HepG2 (cell line): ENCODE data around the gene ENPP4. TPM values are rescaled to one million over a fixed set of nuclear protein-coding genes. Genes with fewer than 3 reads are reported as not detected.

Experiments used
- ATAC-seq: fragments of 200-7000 bp; cut with Tn5 transposase; 3 replicates; pipeline ENCODE4 v1.9.1; 2020; ENCODE audit warnings: mild to moderate bottlenecking, moderate library complexity
- BruUV-seq: library from RNA; stranded (reverse); fragments of 400-500 nt; replicated peaks from 2 replicates; lab custom pipeline; 2021; lab: Mats Ljungman, UMichigan
- CTCF ChIA-PET: fragments of 300-600 bp; formaldehyde crosslinking; extraction: SDS; loops from one replicate; lab custom pipeline; 2021; ENCODE audit warnings: low total read pairs, inconsistent platforms, low intra/inter-chr PET ratio; lab: Yijun Ruan, JAX
- POLR2A ChIA-PET: fragments of 350-600 bp; sonication (Branson Sonifier 250); formaldehyde crosslinking; loops from one replicate; lab custom pipeline; 2020; ENCODE audit warnings: antibody characterized with exemption, inconsistent platforms; lab: Yijun Ruan, JAX
- DNase-seq: peaks from one replicate; pipeline ENCODE4 v3.0.0-alpha.2; 2015; ENCODE audit warnings: low spot score
- FAIRE-seq: peaks from 3 replicates; lab custom pipeline; 2011; peaks lifted over from hg19 to GRCh38; lab: Jason Lieb, UNC
- H2AFZ ChIP-seq: one replicate; pipeline ENCODE4 v1.6.1; 2011; ENCODE audit warnings: low read length, inconsistent platforms
- H3K27ac ChIP-seq: fragments of 300-600 bp; 3 replicates; pipeline ENCODE4 v1.8.0; 2011; ENCODE audit warnings: mixed run types, mild to moderate bottlenecking, mixed read lengths, low read length, inconsistent platforms; ENCODE audit not compliant: insufficient read depth; ENCODE audit errors: extremely low read length
- H3K27me3 ChIP-seq, 2 experiments: fragments of 200-600 bp in 1 of 2; 2 replicates in 1 of 2; 3 replicates in 1 of 2; pipeline versions ENCODE4 v1.6.0 to v1.8.0; 2011; ENCODE audit warnings: low read length in 2 of 2, mild to moderate bottlenecking in 2 of 2, moderate library complexity in 2 of 2, inconsistent platforms in 1 of 2; ENCODE audit not compliant: insufficient read depth in 2 of 2, control insufficient read depth in 1 of 2
- H3K36me3 ChIP-seq, 2 experiments: fragments of 200-600 bp in 1 of 2; replicated peaks in 1 of 2; 2 replicates in 1 of 2; 3 replicates in 1 of 2; pipeline versions ENCODE4 v1.5.1 to v1.8.0; 2011; ENCODE audit warnings: low read length in 2 of 2, inconsistent platforms in 1 of 2; ENCODE audit not compliant: insufficient read depth in 2 of 2, control insufficient read depth in 1 of 2
- H3K4me1 ChIP-seq: 2 replicates; pipeline ENCODE4 v1.5.1; 2012; ENCODE audit warnings: low read length, inconsistent platforms; ENCODE audit not compliant: insufficient read depth
- H3K4me2 ChIP-seq: 2 replicates; pipeline ENCODE4 v1.6.0; 2011; ENCODE audit warnings: low read depth, low read length, inconsistent platforms
- H3K4me3 ChIP-seq, 3 experiments: fragments of 200-600 bp in 1 of 3; sonication (generic), shearing (Covaris generic) in 1 of 3; replicated peaks in 1 of 3; 2 replicates each; pipeline ENCODE4 v1.5.1; 2011 to 2016; ENCODE audit warnings: low read length in 3 of 3, inconsistent platforms in 2 of 3, low read depth in 2 of 3, mild to moderate bottlenecking in 2 of 3, control low read depth in 1 of 3, mixed read lengths in 1 of 3; ENCODE audit not compliant: insufficient read depth in 1 of 3
- H3K79me2 ChIP-seq: one replicate; pipeline ENCODE4 v1.6.1; 2011; ENCODE audit warnings: low read length, inconsistent platforms; ENCODE audit not compliant: insufficient read depth
- H3K9ac ChIP-seq: 2 replicates; pipeline ENCODE4 v1.6.0; 2011; ENCODE audit warnings: mild to moderate bottlenecking, low read depth, low read length, inconsistent platforms; ENCODE audit not compliant: insufficient read depth
- H3K9me3 ChIP-seq: 2 replicates; pipeline ENCODE4 v1.5.1; 2012; ENCODE audit warnings: mild to moderate bottlenecking, low read length
- H4K20me1 ChIP-seq: 2 replicates; pipeline ENCODE4 v1.6.0; 2011; ENCODE audit warnings: inconsistent platforms, mild to moderate bottlenecking, low read length, moderate library complexity; ENCODE audit not compliant: insufficient read depth
- MAFF ChIP-seq: IDR thresholded peaks from 2 replicates; pipeline ENCODE4 v1.6.1; 2011; ENCODE audit warnings: low read depth, low read length, improper control_type of control experiment
- MAFK ChIP-seq, 2 experiments: IDR thresholded peaks in 1 of 2; conservative IDR thresholded peaks in 1 of 2; 2 replicates each; pipeline ENCODE4 v1.6.1; 2011; ENCODE audit warnings: improper control_type of control experiment in 2 of 2, low read length in 2 of 2
- ZBTB21 ChIP-seq: sonication (generic); formaldehyde crosslinking; IDR thresholded peaks from 2 replicates; pipeline ENCODE4 v1.4.0; 2020; ENCODE audit warnings: missing genetic modification reagents
- ZBTB8A ChIP-seq: sonication (generic); formaldehyde crosslinking; IDR thresholded peaks from 2 replicates; pipeline ENCODE4 v1.4.0; 2020; ENCODE audit warnings: mild to moderate bottlenecking, low read depth, missing genetic modification reagents, borderline replicate concordance
- ZNF430 ChIP-seq: sonication (generic); formaldehyde crosslinking; IDR thresholded peaks from 2 replicates; pipeline ENCODE4 v1.9.0; 2021; ENCODE audit warnings: mild to moderate bottlenecking, missing genetic modification reagents
- ZSCAN20 ChIP-seq: sonication (generic); formaldehyde crosslinking; IDR thresholded peaks from 2 replicates; pipeline ENCODE4 v1.4.0; 2020; ENCODE audit warnings: missing genetic modification reagents, mild to moderate bottlenecking, borderline replicate concordance
- in situ Hi-C: cut with HindIII; loops from 2 replicates; pipeline ENCODE4 v1.10.0; 2017; ENCODE audit warnings: low pct_unique_long_range_greater_than_20kb; ENCODE audit not compliant: extremely low pct_ligation_motif_present
- intact Hi-C: fragments of 100-400 bp; cut with micrococcal nuclease; formaldehyde crosslinking; loops from one replicate; pipeline ENCODE4 v1.10.0; 2022; ENCODE audit not compliant: unreplicated experiment
- polyA plus RNA-seq, 8 experiments: library from polyadenylated mRNA; depleted of rRNA in 3 of 8; stranded (reverse) in 7 of 8; unstranded in 1 of 8; fragments of >200 nt; fragmentation: Illumina TruSeq in 4 of 8; extraction: Trizol in 4 of 8; gene quantifications; 2 replicates each; pipeline versions ENCODE4 v1.2.1 to v1.2.3, GENCODE V29; 2011 to 2016; ENCODE audit warnings: low read depth in 4 of 8, missing spikeins in 1 of 8, mixed read lengths in 1 of 8; ENCODE audit not compliant: insufficient read depth in 1 of 8
- total RNA-seq, 5 experiments: library from RNA; depleted of rRNA; stranded (reverse); fragments of >200 nt; fragmentation: Illumina TruSeq; extraction: Trizol; gene quantifications; 2 replicates each; pipeline ENCODE4 v1.2.3, GENCODE V29; 2016; ENCODE audit warnings: low read depth in 1 of 5

Gene ENPP4
- total and polyA plus RNA-seq, 2 of the 13 experiments (the other 11 are each of a cell fraction or from before 2014, with no cell fraction given) = 0.04 to 0.38 TPM

DNA sequence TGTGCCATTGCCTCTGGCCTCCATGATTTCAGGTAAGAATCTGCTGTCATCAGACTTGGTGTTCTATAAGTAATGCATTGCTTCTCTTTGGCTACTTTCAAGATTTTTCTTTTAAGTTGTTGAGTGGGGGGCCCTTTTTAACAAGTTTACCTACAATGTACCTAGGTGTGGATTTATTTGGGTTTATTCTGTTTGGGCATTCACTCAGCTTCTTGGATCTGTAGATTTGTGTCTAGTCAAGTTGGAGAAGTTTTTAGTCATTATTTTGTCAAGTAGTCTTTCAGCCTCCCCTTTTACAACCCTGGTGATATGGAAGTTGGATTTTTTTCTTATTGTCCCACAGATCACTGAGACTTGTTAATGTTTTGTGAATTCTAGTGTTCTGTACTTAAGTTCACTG is 26.9 kb downstream of the ENPP4 start:
- Histone ChIP-seq H3K4me2 (no peak overlapping the region), H3K9me3 (no peaks in the 10 kb centered on the region), H3K27me3 (no peaks in the 10 kb centered on the region), H4K20me1 (no peaks in the 10 kb centered on the region), H3K4me3 (no peak overlapping the region), H3K79me2 (no peaks in the 10 kb centered on the region), H2AFZ (no peak overlapping the region), H3K9ac (no peak overlapping the region), H3K4me1 (no peaks in the 10 kb centered on the region), H3K27ac (no peak overlapping the region), H3K36me3 (no peaks in the 10 kb centered on the region)
- in situ Hi-C loops (no loop called here), intact Hi-C loops (no loop called here)
- no peak for DNase-seq
- BruUV-seq = no TSS peak
- ChIA-PET CTCF (no interaction called here), POLR2A (no interaction called here)
- ATAC-seq = no peak
- no peak for FAIRE-seq
- no peak for TF ChIP-seq ZBTB21 (CRISPR knock-in tag)
- no peak for TF ChIP-seq ZNF430
- no peak for TF ChIP-seq ZBTB8A (CRISPR knock-in tag)

DNA sequence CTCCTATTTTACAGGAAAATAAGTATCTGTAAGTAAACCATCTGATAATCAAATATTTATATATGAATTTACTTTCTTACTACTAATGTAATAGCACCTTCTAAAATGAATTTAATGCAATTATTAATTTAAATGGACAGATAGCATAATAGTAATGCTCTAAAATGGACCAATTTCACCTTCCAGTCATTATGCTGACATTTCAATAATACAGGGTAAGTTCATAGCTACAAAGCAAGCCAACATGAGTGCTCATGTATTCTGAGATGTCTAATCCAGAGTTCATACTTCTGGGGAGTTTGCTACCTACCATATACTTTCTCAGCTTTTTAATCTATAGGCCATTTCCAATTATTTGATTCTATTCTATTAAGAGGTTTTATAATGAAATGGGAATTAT is 29.4 kb downstream of the ENPP4 start:
- no peaks in the 10 kb centered on the region for H3K27me3 ChIP-seq
- no peak overlapping the region for H3K4me2 ChIP-seq
- in situ Hi-C loops (no loop called here), intact Hi-C loops (no loop called here)
- BruUV-seq = no TSS peak
- H3K36me3 ChIP-seq = no peaks in the 10 kb centered on the region
- CTCF ChIA-PET = no interaction called here
- H3K4me1 ChIP-seq = no peaks in the 10 kb centered on the region
- TF ChIP-seq ZSCAN20 (CRISPR knock-in tag) (no peak), MAFK (conservative IDR thresholded peaks at IDR 0.05 in 1 of 2, IDR thresholded peaks at IDR 0.05 in 1 of 2; ENCODE audit: low read length in 2 of 2) (peak; percentile 61 to 70), MAFF (peak; percentile 57)
- DNase-seq = no peak
- no peak overlapping the region for H3K9ac ChIP-seq
- FAIRE-seq = no peak
- POLR2A ChIA-PET = no interaction called here
- H4K20me1 ChIP-seq = no peaks in the 10 kb centered on the region
- no peak for ATAC-seq
- H3K79me2 ChIP-seq = no peaks in the 10 kb centered on the region
- H3K27ac ChIP-seq = no peak overlapping the region
- H3K4me3 ChIP-seq = no peak overlapping the region
- no peak overlapping the region for H2AFZ ChIP-seq
- H3K9me3 ChIP-seq = no peaks in the 10 kb centered on the region
